KMS-11 (cell line): ENCODE results near the gene KIAA0825.

Experiments
- H2AFZ ChIP-seq: fragments of 200-600 bp; sonication (generic); 2 replicates; pipeline ENCODE4 v1.6.1; 2016; ENCODE audit warnings: antibody characterized with exemption, mixed run types, low read depth
- H3K27ac ChIP-seq: fragments of 200-600 bp; sonication (generic); 2 replicates; pipeline ENCODE4 v1.6.1; 2016; ENCODE audit warnings: mild to moderate bottlenecking, mixed run types
- H3K27me3 ChIP-seq: fragments of 200-600 bp; sonication (generic); 2 replicates; pipeline ENCODE4 v1.6.1; 2017; ENCODE audit warnings: mild to moderate bottlenecking, low read depth, mixed run types, moderate library complexity; ENCODE audit not compliant: insufficient read depth
- H3K36me3 ChIP-seq: fragments of 200-600 bp; sonication (generic); 2 replicates; pipeline ENCODE4 v1.6.1; 2017; ENCODE audit warnings: mild to moderate bottlenecking, mixed run types; ENCODE audit not compliant: insufficient read depth
- H3K4me1 ChIP-seq: fragments of 200-600 bp; sonication (generic); 2 replicates; pipeline ENCODE4 v1.6.1; 2016; ENCODE audit warnings: mild to moderate bottlenecking, low read depth, mixed run types; ENCODE audit not compliant: poor library complexity, severe bottlenecking
- H3K4me2 ChIP-seq: fragments of 200-600 bp; sonication (generic); 2 replicates; pipeline ENCODE4 v1.7.0; 2016; ENCODE audit warnings: mild to moderate bottlenecking, mixed run types
- H3K4me3 ChIP-seq: fragments of 200-600 bp; sonication (generic); IDR thresholded peaks from 2 replicates; pipeline ENCODE4 v1.6.1; 2017; ENCODE audit warnings: low read depth, low read length, mixed read lengths; ENCODE audit not compliant: insufficient read depth
- H3K79me2 ChIP-seq: fragments of 200-600 bp; sonication (generic); 2 replicates; pipeline ENCODE4 v1.6.1; 2016; ENCODE audit warnings: low read depth, mixed run types; ENCODE audit not compliant: insufficient read depth
- H3K9ac ChIP-seq: fragments of 200-600 bp; sonication (generic); 2 replicates; pipeline ENCODE4 v1.6.1; 2016; ENCODE audit warnings: mild to moderate bottlenecking, mixed run types
- H4K20me1 ChIP-seq: fragments of 200-600 bp; sonication (generic); 2 replicates; pipeline ENCODE4 v1.6.1; 2016; ENCODE audit warnings: mild to moderate bottlenecking, mixed run types; ENCODE audit not compliant: insufficient read depth
- TF ChIP-seq, protein P1 (sequence below): fragments of 200-600 bp; sonication (generic); conservative IDR thresholded peaks from 2 replicates; pipeline ENCODE4 v1.6.1; 2017; ENCODE audit warnings: low read depth, mild to moderate bottlenecking, antibody characterized with exemption, low read length, moderate library complexity, mixed read lengths

KIAA0825 gene

DNA sequence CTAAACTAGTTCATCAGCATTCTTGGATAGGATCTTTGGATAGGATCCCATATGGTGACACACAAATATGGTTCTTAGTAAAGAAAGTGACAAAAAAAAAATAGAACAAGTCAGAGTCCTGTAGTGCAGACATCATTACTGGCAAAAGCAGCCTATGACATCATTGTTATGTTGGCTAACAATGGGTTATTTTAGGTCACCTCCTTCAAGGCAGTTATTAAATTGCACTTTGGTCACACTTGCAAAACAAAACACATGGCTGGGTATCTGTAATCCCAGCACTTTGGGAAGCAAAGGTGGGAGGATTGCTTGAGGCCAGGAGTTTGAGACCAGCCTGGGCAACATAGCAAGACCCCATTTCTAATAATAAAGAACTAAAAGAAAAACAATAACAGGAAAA lies 185.9 kb downstream of the KIAA0825 start:
- TF ChIP-seq, protein P1, sequence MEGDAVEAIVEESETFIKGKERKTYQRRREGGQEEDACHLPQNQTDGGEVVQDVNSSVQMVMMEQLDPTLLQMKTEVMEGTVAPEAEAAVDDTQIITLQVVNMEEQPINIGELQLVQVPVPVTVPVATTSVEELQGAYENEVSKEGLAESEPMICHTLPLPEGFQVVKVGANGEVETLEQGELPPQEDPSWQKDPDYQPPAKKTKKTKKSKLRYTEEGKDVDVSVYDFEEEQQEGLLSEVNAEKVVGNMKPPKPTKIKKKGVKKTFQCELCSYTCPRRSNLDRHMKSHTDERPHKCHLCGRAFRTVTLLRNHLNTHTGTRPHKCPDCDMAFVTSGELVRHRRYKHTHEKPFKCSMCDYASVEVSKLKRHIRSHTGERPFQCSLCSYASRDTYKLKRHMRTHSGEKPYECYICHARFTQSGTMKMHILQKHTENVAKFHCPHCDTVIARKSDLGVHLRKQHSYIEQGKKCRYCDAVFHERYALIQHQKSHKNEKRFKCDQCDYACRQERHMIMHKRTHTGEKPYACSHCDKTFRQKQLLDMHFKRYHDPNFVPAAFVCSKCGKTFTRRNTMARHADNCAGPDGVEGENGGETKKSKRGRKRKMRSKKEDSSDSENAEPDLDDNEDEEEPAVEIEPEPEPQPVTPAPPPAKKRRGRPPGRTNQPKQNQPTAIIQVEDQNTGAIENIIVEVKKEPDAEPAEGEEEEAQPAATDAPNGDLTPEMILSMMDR: no peak

DNA sequence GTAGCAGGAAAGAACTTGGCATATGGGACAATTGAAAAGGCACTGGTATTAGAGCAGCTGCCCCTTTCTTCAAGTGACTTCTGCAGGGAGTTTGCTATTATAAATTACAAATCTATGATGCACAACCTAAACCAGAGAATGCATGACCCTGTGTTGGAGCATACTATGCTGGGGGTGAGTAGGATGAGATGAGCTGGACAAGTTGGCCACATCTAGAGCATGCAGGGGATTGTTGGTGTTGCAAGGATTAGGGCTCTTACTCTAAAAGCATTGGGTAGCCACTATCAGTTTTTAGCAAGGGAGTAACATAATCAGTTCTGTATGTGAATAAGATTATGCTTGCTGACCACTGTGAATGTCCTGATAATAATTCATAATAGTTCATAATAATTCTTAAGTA lies 186.7 kb downstream of the KIAA0825 start:
- no peak overlapping the region for H3K9ac ChIP-seq
- no peaks in the 10 kb centered on the region for H3K27me3 ChIP-seq
- H3K79me2 ChIP-seq: no peaks in the 10 kb centered on the region
- no peak overlapping the region for H3K27ac ChIP-seq
- H4K20me1 ChIP-seq: no peaks in the 10 kb centered on the region
- H3K4me1 ChIP-seq: no peaks in the 10 kb centered on the region
- no peak overlapping the region for H3K4me2 ChIP-seq
- H3K36me3 ChIP-seq: no peaks in the 10 kb centered on the region
- TF ChIP-seq, protein P1: no peak
- no peak overlapping the region for H2AFZ ChIP-seq
- no peak overlapping the region for H3K4me3 ChIP-seq

More for the DNA sequence above, 185.9 kb downstream of the KIAA0825 start:
- Histone ChIP-seq H3K4me3 (no peak overlapping the region), H3K4me1 (no peaks in the 10 kb centered on the region), H3K27ac (no peak overlapping the region), H3K79me2 (no peaks in the 10 kb centered on the region), H2AFZ (no peak overlapping the region), H4K20me1 (no peaks in the 10 kb centered on the region), H3K36me3 (no peaks in the 10 kb centered on the region), H3K4me2 (no peak overlapping the region), H3K27me3 (no peaks in the 10 kb centered on the region), H3K9ac (no peak overlapping the region)

DNA sequence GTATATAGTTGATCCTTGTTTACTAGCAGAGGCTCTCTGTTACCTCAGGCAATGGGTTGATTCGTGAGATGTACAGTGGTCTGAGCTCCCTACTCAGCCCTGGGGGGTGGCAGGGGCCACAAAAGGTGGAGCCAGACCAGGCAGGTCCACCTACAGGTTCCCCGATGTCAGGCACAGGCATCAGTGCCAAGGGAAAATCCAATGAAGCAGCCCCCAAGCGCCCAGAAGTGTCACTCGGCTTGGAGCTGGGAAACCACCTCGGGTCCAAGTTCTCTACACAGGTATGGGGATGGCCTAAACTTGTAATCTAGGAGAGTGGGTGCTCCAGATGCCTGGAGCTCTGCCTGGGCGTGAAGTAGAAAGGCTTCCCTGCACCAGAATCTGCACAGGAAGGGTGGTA lies 188.8 kb downstream of the KIAA0825 start:
- H3K9ac ChIP-seq: no peak overlapping the region
- no peaks in the 10 kb centered on the region for H3K4me1 ChIP-seq
- no peak overlapping the region for H3K27ac ChIP-seq
- H3K4me2 ChIP-seq: no peak overlapping the region
- H3K4me3 ChIP-seq: no peak overlapping the region
- no peak overlapping the region for H2AFZ ChIP-seq
- no peaks in the 10 kb centered on the region for H3K36me3 ChIP-seq
- no peaks in the 10 kb centered on the region for H3K79me2 ChIP-seq
- H3K27me3 ChIP-seq: no peaks in the 10 kb centered on the region
- TF ChIP-seq, protein P1: no peak
- no peaks in the 10 kb centered on the region for H4K20me1 ChIP-seq

DNA sequence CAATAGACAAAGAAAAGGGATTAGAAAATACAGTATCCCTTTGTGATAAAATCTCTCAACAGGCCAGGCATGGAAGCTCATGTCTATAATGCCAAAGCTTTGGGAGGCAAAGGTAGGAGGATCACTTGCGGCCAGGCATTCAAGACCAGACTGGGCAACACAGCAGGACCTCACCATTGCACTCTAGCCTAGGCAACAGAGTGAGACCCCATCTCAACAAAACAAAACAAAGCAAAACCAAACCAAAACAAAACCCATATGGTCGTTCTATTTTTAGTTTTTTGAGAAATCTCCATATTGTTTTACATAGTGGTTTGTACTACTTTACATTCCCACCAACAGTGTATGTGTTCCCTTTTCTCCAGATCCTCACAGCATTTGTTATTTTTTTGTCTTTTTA lies 193.0 kb downstream of the KIAA0825 start:
- Histone ChIP-seq H3K36me3 (no peaks in the 10 kb centered on the region), H3K4me1 (no peaks in the 10 kb centered on the region), H3K79me2 (no peaks in the 10 kb centered on the region), H3K27me3 (no peaks in the 10 kb centered on the region), H3K4me2 (no peak overlapping the region), H4K20me1 (no peaks in the 10 kb centered on the region), H2AFZ (no peak overlapping the region), H3K27ac (no peak overlapping the region), H3K4me3 (no peak overlapping the region), H3K9ac (no peak overlapping the region)
- TF ChIP-seq, protein P1: no peak
